HuH-7 (cell line): ENCODE data around the gene FREM1.

Source experiments
- DNase-seq: peaks from one replicate; pipeline ENCODE4 v3.0.0; 2011; ENCODE audit warnings: low spot score

FREM1 gene

GRCh38 chr9:14868772-14869583 is 41.2 kb downstream of the FREM1 start:
- DNase-seq: peak; percentile 9

DNA sequence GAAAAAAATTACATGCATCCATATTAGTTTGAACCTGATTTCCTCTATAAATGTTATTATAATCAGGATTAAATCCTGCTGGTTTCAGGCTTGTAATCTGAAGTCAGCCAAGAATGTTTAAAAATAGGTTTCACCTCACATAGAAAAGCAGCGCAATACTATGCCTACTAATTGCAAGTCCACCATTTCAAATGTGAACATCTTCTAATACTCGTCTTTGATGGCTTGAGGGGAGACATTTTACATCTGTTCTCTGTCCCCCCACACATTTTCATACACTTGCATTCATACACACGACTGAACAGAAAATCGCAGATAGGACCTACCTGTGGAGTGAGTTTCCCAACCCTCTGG is 41.8 kb downstream of the FREM1 start:
- no peak for DNase-seq

GRCh38 chr9:14866200-14866749 is 44.0 kb downstream of the FREM1 start:
- DNase-seq: no peak

- DNase-seq: no peak
Observed at GRCh38 chr9:14864309-14864708, 45.9 kb downstream of the FREM1 start.

DNA sequence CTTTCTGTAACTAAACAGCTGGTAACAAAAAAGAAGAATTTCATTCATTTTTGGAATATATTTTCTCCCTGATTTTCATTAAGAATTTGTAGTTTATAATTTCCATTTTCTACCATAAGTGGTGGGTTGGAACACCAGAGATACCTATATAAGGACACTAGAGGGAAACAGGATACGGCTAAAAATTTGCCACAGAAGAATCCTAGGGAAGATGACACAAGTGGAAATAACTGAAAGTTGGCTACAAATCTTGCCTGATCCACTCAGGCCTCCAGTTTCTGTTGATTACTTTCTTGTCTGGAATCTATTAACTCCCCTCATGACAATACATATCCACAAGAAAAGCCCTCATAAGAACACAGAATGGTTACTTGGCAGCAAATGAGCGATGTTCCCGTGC is 46.8 kb downstream of the FREM1 start:
- DNase-seq: no peak

DNA sequence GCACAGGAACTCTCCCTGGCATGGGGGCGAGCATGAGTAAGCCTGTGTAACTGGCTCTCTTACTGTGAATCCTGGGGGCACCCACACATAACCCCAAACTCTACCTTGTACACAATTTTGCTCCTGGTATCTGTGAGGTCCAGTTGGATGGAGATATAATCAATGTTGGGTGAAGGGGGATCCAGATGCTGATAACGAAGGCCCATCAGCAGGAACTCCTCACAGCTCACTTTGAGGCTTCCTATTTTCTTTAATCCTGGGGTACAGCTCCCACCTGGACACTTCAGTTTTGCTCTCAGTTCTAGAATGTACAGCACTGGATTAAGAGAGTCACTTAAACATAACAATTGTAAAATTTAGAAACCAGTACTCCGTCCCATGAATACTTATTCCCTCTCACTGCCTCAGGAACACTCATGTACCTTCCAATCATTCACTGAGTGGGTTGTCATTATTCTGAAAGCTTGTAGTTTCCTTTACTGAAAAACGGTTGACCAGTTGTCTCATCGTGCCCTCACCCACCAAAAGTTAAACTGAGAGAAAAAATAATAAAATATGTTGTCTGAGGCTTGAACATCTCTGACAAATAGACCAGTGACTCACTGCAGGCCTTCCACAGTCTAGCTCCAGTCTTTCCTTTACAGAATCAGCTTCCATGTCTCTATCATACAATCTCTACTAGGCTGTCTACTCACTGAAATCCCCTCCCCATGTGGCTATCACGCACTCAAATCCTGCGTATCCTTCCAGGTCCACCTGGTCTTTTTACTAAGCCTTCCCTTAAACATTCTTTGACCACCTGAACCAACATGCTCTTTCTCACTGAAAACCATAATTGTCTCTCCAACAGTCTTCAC is 52.6 kb downstream of the FREM1 start:
- DNase-seq: no peak

DNA sequence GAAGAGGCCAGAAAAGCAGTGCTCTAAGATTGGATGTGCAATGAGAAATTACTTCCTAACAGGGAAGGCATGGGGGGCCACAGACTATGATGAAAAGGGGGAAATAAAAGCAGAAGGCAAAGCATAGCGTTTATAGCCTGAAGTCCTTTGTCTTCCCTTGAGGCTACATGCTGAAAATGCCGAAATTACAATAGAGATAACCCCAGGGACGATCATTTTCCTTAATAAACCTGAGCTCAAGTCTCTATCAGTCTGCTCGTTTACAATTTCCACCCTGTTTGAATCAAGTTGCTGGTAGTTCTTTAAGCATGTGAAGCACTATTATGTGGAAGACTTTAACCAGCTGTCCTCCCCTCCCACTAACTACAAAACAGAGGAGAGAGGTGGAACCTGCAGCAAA is 60.4 kb downstream of the FREM1 start:
- DNase-seq: no peak

DNA sequence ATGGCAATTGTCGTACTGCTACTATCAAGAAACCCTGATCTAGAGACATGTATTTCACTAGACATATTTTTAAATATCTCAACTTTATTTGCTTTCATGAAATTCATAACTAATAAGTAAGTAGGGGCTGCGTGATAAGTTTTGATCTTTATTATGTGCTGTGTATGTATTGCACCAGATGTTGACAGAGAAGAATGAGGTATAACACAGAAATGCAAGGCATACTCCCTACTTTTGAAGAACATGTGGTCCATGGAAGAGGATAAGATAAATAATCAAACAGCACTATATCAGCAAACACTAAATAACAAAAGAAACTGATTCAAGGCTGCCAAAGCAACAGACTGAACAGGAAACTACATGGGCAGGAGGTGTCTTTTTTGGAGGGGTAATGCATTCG is 60.9 kb downstream of the FREM1 start:
- DNase-seq: no peak

DNA sequence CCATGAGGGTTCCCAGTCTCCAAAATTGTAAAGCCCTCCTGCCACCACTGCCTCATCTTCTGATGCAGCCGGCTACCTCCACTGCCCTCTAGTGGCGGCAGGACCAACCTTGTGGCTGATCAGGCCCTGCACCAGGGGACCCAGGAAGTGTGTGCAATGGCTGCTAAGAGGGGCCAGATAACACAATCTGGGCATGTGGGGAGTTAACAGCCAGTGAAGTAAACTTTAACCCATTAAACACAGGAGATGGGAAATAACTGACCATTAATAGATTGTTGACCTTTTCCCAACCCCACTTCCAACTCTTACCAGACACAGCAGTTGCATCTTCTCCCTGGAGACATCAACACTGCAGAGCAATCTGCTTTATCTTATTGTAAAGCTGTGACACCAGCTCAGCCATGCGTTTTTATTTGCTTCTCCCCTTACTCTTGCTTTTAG is 63.3 kb downstream of the FREM1 start:
- DNase-seq: peak; percentile 42

GRCh38 chr9:14843163-14843562 is 67.1 kb downstream of the FREM1 start:
- no peak for DNase-seq

GRCh38 chr9:14842269-14842668 is 68.0 kb downstream of the FREM1 start:
- no peak for DNase-seq

DNA sequence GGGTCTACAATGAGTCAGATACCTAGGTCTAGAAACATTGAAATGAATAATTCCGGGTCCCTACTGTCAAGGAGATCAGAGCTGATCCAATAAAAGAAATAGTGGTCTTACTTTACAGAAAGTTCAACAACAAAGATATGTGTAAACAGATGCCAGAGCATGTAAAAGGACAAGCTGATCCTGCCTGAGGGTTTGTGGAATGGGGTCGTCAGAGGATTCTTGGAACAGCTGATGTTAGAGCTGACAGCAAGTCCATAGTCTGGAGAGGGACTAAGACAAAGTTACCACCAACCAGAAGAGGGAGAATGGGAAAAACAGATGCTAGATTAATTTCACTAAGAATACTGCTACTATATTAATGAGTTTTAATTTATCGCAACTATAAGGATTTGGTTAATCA is 71.5 kb downstream of the FREM1 start:
- no peak for DNase-seq

GRCh38 chr9:14836885-14837284 is 73.3 kb downstream of the FREM1 start:
- no peak for DNase-seq

DNA sequence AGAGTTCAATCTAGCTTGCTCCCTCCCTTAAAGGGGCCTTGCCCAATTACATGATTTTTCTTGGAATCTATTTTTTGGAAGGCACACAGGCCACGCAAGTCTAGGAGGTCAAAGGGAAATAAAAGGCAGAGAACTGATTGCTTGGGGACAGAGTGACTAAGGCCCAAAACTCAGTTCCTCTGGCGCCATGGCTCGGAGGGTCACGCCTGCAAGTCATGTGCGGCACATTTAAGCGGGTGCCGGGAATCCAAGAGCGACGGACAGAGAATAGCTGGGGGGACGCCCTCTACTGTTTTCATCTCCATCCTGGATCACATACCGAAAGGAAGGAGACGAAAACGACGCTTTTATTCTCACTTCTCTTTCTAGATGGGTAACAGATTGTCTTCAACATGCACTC is 78.6 kb downstream of the FREM1 start:
- DNase-seq: no peak

DNA sequence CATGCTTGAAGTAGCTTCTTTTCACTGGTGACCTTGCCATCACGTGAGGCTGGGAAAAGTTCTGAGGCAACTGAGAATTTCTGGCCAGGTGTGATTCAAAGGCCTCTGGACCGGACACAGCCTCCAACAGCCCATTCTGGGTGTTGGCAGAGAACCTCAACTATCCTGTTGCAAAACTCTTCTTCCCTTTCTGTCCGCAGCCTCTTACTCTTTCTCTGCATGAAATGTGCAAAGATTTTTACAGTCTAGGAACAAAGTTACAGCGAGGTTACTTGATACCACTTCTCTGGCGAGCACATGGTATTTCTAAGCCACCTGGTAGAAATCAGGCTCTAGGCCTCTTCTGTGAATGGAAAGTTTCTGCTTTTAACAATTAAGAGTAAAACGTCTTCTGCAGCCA is 79.2 kb downstream of the FREM1 start:
- no peak for DNase-seq

GRCh38 chr9:14830057-14830456 is 80.2 kb downstream of the FREM1 start:
- no peak for DNase-seq

DNA sequence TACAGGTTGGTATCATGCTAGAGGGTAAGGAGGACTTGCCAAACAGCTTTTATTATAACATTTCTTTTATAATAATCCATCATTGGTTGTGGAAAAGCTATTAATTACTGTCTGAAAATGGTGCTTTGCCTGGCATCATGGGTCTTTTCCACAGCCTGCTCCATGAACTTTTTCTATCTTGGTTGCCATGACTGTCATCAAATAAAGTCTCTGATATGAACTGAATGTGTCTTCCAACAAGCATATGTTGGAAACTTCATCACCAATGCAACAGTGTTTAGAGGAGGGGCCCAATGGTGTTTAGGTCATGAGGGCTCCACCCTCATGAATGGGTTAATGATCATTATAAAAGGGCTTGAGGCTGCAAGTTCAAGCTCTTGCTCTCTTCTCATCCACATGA is 81.0 kb downstream of the FREM1 start:
- DNase-seq: no peak

DNA sequence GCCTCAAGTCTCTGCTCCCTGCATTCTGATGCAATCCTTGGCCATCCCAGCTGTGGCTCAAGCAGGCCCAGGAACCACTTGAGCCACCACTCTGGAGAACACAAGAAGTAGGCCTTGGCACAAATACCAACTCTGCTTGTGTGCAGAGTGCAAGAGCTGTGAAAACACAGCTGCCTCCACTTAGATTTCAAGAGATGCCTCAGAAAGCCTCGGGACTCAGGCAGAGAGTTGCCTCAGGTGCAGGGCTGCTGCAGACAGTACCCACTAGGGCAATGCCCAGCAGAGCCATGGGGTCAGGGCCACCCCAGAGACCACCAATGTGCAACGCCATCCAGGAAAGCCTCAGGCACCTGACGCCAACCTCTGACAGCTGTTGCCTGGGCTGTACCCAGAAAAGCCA is 82.4 kb downstream of the FREM1 start:
- DNase-seq: no peak

DNA sequence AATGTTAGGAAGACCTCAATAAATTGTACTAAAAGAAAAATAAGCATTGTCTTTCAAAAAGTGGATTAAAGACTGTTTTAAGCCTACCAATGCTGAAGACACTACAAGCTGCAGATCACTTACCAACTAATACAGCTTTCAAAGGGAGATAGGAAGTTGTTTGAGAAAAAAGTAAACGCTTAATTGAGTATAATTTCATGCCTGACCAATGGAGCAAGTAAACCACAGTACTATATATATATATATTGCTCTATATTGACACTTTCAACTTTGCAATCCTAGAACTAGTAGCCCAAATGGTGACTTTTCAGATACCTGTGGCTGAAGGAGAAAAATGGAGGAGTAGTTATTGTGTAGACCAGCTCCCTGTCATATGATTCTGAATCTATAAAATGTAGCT is 85.7 kb downstream of the FREM1 start:
- DNase-seq: no peak

GRCh38 chr9:14823800-14824199 is 86.4 kb downstream of the FREM1 start:
- DNase-seq: no peak

GRCh38 chr9:14822666-14823065 is 87.6 kb downstream of the FREM1 start:
- DNase-seq: no peak

GRCh38 chr9:14819183-14819582 is 91.0 kb downstream of the FREM1 start:
- no peak for DNase-seq

DNA sequence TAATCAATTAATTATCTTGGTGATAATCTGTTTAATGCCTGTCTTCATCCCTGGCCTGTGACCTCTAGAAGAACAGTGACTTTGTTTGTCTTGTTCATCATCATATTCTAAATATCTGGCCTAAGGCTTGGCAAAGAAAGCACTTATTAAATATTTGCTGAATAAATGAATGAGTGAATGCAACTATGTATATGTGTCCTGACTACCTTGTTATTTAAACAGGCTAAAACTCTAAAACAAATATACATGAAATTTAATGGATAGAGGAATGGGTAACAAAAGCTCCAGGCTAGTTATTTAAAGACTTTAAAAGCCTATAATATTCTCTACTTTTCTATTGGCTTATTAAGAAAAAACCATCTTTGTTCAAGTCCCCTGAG is 96.0 kb downstream of the FREM1 start:
- DNase-seq: no peak
